ENCODE data around the gene FOXE3.

The FOXE3 gene

DNA sequence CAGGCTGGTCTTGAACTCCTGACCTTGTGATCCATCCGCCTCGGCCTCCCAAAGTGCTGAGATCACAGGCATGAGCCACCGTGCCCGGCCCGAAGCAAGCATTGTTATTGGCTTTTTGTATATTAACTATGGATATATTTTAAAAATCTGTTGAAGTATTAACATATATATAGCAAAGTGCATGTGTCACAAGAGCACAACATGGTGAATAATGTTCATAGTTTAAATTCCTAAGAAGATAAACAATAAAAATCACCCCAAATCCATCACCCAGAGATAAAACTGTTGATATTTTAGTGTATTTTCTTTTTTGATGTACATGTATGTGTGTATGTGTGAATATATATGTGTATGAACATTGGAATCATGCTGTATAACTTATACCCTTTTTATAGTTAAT is 9.1 kb upstream of the FOXE3 start:
- DNase-seq: no peak

DNA sequence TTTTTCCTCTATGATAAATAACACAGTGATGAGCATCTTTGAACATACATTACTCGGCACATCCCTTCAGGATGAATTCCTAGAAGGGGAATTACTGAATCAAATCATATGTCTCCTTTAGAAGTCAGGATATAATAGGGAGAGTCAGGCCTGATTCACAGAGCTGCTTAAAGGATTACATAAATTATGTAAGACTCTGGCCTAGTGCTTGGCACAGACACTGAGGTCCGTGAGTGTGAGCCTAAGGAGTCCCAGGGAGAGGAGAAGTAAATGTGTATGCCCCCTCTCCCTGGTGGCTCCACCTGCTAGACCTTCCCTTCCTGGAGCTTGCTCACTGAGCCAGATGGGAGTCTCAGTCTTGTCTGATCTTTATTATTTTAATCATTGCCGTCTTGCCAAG is 8.6 kb upstream of the FOXE3 start:
- no peak for DNase-seq

DNA sequence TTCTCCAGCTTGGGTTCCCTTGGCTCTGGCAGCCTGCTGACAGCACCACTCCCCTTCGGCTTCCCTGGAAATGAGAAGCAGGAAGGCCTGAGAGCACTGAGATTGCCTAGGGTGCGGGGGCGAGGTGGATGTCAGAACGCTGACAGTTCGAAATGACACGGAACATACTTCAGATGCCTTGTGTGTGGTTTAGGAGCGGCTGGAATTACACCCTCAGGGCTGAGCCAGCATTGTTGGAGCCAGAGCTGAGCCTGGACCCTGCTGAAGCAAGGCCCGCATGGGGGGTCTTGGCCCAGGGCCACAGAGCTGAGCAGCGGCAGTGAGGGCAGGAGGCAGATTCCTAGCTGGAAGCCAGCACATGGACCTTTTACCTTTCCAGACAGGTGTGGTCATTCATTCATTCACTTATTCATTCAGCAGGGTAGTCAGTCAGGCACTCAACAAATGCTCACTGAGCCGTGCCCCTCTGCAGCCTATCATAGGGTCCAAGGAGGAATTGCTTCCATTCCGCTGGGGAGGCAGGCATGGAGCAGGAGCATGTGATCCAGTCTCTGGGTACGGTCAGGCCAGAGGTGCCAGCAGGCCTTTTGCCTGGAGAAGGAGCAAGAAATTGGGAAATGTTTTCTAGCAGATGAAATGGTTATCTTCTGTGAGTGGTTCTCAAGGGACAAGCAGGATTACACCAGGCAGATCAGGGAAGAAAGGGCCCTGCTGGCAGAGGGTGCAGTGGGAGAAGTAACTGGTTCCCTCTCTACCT is 6.6 kb upstream of the FOXE3 start:
- DNase-seq: no peak

DNA sequence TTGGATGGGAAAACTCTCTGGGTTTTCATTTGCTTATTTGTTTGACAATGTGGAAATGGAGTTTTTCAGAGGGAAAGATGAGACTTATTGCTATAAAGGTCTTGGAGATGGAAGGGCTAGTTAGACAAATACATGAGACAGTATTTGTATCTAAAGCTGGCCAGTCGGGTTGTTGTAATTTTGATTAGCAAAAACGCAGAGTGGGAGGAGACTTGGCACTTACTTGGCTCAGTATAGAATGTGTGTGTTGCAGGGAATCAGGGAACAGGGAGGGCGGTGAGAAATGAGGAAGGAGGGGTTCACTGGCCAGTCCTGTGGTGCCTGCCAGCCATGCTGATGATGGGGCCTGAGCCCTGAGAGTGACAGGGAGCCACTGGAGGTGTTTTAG is 6.0 kb upstream of the FOXE3 start:
- DNase-seq: no peak

DNA sequence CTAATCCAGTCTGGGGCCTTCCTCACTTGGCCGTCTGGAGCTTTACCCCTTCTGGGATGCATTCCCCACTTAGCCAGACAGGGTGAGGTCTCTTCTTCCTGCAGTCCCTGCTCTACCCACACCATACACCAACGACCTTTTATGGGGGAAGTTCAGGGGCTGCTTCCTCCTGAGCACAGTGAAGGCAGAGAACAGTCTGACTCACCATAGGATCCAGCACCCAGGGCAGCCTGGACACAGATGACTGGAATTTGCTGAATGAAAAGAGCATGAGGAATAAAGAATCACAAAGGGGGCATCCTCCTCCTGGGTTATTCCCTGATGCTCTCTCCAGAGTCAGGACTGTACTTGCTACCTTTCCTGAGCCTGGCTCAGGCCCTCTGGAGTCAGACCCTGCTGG is 4.6 kb upstream of the FOXE3 start:
- DNase-seq: no peak

DNA sequence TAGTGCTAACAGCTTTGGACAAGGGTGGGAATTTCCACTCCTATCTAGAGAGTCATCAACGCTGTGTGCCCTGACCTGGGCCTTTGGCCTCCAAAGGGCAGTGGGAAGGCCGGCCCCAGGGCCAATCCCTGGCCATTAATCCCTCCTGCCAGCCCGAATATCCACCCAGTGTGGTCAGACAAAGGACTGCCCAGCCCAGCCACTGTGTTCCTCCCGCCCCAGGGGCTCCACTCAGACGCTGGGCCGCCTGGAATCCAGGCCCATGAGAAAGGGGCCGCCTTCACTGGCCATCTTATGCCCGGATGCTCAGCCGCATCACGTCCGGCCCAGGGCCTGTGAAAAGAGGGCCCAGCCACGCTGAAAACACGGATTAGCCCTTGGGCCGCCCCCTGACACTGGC is 3.6 kb upstream of the FOXE3 start:
- DNase-seq: no peak

DNA sequence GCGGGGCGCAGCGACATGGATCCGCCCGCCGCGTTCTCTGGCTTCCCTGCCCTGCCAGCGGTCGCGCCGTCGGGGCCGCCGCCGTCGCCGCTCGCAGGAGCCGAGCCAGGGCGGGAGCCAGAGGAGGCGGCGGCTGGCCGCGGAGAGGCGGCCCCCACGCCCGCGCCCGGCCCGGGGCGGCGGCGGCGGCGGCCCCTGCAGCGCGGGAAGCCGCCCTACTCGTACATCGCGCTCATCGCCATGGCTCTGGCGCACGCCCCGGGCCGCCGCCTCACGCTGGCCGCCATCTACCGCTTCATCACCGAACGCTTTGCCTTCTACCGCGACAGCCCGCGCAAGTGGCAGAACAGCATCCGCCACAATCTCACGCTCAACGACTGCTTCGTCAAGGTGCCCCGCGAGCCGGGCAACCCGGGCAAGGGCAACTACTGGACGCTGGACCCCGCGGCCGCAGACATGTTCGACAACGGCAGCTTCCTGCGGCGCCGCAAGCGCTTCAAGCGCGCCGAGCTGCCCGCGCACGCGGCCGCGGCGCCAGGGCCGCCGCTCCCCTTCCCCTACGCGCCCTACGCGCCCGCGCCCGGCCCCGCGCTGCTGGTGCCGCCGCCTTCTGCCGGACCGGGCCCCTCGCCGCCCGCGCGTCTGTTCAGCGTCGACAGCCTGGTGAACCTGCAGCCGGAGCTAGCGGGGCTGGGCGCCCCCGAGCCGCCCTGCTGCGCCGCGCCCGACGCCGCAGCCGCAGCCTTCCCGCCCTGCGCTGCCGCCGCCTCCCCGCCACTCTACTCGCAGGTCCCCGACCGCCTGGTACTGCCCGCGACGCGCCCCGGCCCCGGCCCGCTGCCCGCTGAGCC is 459 bp downstream of the FOXE3 start:
- DNase-seq: no peak

DNA sequence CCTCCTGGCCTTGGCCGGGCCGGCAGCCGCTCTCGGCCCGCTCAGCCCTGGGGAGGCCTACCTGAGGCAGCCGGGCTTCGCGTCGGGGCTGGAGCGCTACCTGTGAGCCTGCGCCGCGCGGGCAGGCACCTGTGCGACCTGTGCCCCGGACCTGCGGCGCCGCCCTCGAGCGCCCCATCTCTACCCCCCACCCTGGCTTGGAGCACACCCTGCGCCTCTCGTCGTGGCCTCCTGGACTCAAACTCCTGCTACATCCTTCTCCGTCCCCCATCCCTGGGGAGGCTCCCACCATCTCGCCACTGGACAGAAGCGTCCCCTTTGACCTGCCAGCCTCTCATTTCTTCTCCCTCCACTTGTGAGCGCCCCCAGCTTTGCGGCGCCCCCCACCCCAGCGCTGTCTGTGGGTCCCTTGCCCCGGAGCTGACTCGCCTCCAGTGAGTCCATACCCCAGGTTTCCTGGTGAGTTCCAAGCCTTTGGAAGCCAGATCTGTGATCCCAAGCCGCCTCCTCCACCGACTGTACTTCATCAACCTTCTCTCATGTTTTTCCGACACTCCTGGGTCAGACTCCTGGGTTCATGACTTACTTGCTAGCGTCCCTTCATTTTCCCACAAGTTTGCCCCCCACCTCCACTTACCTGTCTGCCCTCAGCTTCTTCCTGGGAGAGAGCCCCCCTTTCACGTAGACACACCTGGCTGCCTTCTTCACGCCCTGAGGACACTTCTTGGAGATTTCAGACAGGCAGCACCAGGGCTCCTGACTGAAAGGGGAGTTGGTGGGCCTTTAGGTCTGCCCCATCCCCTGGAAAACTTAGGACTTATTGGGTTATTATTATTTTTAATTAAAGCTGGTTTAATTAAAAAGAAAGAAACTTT is 1.3 kb downstream of the FOXE3 start:
- DNase-seq: no peak

DNA sequence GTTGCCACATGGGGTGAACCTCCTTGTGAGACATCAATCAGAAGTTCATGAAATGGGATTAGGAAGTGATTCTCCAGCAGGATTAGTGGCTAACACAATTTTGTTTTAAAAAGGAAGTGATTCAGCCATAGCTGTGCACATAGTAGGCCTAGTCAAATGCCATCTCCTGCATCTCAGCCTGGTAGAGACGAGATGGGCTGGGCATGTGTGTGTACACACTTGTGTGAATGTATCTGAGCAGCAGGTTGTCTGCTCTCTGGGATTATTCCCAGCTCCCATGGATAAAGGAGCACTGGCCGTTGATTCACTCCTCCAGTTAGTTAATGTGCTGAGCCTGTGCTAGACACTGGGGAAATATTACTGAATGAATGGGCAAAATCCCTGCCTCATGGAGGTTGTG is 2.0 kb downstream of the FOXE3 start:
- no peak for DNase-seq

DNA sequence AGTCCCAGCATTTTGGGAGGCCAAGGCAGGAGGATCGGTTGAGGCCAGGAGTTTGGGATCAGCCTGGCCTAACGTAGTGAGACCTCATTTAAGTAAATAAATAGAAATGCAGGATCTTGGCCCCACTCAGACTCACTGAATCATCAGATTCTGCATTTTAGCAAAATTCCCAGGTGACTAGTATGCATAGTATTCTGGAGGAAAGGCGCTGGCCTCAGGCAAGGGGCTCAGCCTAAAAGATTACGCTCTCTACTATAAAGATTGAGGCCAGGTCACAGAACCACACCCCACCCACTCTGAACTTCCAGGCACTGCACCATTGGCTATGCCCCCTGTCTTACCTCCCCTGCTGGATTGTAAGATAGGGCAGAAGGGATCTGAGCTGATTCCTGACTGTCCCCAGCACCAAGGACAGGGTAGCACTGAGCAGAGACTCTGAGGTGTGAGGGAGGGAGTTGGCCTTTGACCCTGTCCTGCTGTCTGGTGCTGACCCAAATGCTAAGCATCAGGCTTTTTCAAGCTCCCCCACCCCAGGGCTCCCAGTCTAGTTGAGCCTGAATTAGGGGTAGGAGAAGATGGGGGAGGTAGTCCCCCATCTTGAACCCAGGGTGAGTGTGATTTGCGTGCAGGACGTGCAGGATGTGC is 2.7 kb downstream of the FOXE3 start:
- no peak for DNase-seq

DNA sequence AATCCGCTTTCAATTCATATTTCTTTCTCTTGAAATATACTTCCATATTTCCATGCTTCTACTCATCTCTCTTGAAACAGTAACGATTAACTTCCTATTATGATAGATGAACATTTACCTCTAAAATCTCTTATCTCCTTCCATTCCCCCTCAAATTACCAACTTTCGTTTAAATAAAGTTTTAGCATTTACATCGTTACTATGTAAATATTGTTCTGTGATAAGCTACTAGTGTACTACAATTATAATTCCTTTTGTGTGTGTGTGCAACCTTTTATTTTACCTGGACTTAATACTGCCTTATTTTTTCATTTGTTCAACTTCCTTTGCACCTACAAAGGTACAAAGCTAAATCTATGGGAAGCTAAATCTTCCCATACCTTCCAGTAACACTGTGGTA is 4.5 kb downstream of the FOXE3 start:
- DNase-seq: no peak

DNA sequence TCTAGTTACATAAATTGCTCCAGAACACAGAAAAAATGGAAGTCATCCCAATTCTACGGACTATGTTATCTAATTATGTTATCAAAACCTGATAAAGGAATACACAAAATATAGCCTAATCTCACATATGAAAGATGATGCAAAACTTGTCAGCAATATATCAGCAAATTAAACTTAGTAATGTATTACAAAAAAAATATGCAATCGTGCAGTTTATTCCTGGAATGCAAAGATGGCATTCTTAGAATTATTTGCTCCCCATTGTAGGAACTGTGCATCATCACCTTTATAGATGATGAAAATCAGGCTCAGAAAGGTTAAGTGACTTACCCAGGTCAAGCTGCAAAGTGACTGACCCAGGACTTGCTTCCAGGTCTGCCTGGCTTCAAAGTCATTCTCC is 7.8 kb downstream of the FOXE3 start:
- DNase-seq: no peak

DNA sequence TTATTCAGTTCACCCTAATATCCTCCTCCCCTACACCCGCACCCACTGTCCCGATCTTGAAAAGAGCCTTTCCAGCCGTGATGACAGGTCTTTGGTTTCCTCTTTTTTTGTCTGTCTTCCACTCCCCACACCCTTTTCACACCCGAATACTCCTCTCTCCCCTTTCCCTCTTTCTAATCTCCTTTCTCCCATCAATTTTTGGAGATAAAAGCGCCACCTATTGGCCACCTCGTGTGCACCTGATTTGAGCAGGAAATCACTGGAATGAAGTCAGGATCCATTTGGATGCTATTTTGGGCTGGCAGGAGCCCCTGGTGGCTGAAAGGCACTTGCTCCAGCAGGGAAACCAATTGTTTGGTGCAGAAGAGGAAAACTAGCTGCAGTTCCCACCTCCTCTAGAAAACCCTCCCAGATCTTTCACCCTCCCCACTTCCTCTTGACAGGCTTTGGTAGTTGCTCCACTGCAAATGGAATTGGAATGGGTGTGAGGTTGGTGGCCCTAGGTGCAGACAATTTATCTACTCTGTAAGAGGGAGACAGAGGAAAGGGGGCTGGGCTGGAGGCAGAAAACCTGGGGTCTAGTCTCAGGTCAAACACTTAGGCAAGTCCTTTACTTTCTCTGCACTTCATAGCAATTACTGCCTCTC is 8.4 kb downstream of the FOXE3 start:
- DNase-seq: no peak

DNA sequence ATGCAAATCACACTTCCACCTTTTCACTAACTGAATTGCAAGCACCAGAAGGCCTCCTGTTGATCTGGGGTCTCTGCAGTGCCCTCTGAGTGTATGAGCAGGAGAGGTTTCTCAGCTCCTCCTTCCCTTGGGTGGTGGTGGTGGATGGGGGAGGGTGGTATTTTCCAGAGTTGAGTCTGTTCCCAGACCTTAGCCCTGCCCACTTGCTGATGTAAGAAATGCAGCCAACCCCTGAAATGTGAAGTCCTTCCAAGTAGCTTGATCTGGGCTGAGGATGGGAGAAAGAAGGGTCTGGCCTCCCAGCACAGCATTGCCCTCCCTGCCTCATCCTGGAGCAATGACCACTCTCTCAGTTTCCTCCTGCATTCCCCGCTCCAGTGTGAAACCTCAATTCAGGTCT is 15.4 kb downstream of the FOXE3 start:
- DNase-seq: no peak

DNA sequence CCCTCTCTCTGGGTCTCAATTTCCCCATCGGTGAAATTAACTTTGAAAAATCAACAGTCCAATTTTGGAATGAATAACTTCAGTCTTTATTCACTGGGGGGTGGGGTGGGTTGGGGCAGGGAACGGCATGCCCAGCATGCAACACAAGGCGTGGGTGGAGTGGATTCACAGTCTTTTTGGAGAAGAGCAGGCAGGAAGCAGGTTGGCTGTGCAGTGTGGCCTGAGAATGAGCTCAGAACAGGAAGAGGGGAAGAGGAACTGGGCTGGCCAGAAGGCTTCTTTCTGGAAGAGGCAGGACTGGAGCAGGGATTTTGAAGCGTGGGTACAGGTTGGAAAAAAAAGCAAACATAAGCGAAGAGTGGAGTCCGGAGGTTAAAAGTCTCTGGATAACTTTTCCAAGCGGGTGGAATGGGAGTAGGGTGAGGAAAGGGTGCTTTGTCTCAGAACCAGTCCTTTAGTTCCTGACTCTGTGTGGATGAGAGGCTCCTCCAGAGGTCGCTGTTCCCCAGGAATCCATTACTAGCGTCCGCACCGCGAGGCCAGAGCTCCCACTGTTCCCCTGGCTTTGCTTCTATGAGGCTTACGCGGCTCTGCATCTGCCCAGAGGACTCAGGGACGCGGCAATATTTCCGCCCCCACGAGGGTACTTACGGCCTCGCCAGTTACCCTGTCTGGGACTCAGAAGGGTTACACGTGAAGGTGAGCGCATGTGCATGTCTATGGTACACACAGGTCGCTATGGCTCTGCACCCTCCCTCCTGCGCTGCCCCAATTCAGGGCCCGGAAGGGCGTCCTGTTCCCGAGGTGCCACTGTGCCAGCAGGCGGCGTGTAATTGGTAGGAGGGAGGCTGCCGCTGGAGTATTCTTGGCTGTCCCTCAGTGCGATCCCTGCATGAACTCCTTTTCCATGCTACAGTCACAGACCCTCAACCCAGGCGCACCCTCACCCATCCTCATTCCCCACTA is 16.3 kb downstream of the FOXE3 start:
- DNase-seq: peak; percentile 37

DNA sequence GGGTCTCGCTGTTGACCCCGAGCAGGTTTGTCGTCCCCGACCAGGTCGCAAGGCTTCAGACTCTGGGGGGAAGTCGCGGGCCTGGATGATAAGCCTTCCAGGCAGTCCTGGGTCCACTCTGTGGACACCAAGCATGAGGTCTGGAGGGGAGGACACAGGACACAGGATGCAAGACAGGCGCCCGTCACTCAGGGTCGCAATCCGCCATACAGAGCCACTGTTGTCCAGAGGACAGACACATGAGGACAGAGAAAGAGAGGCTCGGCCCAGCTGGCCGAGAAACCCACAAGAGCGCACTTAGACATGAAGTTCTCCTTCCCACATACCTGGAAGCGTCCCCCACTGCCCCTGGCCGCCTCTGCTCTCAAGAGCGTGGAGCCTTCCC is 16.9 kb downstream of the FOXE3 start:
- DNase-seq: no peak

DNA sequence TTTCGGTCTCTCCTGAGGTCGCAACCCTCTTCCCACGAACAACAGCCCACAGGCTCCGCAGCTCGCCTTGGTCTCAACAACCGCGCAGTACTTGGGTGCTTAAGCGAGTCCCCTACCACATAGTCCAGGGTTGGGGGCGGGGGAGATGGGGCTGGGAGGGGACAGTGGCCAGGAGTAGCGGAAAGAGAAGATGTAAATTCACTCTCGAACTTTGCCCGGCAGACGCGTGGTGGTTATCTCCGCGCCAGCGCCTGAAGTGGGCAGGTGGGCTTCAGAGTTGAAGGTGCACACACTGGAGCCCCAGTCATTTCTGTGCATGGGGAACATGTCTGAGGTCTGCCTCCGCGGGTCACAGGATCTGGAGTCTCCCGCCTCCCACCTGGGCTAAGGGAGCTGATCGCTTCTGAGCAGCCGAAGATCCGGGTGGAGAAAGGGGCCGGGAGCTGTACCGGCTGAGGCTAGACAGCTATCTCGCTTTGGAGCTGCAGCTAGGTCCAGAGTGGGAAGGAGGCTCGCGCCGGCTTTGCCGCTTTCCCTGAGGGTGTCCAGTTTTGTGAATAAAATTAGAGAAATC is 17.5 kb downstream of the FOXE3 start:
- no peak for DNase-seq

DNA sequence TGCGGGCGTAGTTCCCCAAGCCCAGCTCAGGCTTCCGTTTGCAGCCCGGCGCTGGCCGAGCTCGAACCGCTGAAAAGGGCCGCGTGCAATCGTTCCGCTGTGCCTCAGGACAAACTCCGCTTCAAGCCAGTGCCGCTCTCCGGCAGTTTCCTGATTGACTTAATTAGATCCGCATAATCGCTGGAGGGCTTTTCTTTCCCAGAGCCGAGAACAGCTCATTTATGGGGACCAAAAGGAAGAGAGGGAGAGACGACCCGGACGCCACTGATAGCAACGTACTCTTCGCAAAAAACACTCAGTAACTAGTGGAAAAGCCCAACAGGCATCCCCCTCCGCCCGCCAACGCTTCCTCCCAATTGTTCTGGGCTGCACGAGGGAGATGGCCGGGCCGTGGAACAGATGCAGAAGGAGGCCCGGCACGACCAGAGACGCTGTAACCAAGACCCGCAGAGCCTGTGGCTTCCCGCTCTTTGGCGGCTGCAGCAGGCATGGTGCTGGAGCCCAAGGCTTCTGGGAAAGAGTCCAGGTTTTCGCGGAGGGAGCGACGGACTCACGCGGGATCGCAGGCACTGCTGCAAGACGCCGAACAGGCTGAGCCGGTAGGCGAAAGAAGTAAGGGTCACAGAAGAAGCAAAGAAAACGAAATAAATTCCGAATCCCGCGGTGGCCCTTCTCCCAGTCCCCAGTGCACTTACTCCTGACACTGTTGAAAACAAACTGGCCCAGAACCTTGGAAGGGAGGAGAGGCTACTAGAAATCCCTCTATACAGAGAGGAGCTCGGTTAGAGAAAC is 18.2 kb downstream of the FOXE3 start:
- no peak for DNase-seq

DNA sequence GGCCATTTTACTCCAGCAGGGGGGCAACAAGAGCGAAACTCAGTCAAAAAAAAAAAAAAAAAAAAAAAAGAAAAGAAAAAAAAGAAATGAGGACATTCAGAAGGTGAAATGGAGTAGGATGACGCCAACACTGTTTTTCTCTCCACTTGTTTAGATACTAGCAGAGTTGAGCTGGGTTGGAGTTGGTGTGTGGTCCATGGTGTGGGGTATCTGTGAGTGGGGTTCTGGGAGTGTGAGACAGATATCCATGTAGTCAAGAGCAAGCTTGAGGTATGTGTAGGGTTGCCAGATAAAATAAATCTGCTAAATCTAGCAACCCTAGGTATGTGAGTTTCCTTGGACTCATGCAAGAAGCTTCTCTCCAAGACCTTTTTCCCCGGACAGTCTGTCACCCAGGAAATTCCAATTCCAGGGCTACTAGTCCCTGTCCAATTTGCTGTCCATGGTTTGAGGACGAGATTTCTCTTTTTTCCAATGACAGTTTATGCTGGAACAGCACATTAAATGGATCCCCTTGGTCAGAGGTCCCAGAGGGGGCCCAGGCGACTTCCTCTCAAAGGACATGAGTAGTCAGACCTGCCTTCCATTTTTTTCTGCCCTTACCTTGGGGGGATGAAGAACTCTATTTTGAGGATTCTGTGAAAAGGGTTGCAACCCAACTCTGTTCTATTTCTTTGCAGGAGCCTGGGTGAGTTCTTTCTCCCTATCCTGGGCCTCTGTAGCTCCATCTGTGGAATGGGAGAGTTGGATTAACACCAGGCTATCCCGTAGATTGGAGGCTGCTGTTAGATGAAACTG is 19.6 kb downstream of the FOXE3 start:
- no peak for DNase-seq
